ENCODE results near the gene TNP2. TPM values are rescaled to one million over a fixed set of nuclear protein-coding genes. Genes with fewer than 3 reads are reported as not detected.
"Not testable (repeated sequence)": the region's sequence is repeated elsewhere in the genome, so short reads cannot be mapped to it uniquely, and the experiment has no call there.

TNP2 gene
- total and polyA plus RNA-seq, 8 donors: not detected

DNA sequence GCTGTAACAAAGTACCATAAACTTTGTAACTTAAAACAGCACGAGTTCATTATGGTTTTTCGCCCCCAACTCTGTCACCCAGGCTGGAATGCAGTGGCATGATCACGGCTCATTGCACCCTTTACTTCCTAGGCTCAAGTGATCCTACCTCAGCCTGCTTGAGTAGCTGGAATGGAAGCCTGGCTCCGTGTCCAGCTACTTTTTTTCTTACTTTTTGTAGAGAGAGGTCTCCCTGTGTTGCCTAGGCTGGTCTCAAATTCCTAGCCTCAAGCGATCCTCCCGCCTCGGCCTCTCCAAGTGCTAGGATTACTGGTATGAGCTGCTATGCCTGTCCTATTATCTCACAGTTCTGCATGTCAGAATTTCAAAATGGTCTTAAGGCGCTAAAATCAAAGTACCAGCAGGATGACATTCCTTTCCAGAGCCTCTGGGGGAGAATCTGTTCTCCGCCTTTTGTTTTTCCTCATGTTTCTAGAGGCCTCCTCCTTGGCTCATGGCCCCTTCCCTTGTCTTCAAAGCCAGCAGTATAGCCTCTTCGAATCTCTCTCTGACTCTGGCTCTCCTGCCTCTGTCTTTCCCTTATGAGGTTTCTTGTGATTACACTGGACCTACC, 22.1 kb upstream of the TNP2 start:
- Histone ChIP-seq H3K27ac (no peak overlapping the region), H3K36me3 (no peaks in the 10 kb centered on the region), H3K27me3 (no peaks in the 10 kb centered on the region), H3K4me3 (no peak overlapping the region), H3K9me3 (no peaks in the 10 kb centered on the region), H3K4me1 (peaks cover 0 to 3% (median 0%) of the 10 kb centered on the region in 3 donors)
- WGBS, 2 donors: 74 to 82% methylated on average over 10 of the region's 10 CpGs
- ATAC-seq: no peak
- no peak for TF ChIP-seq CTCF (IDR thresholded peaks at IDR 0.05)
- intact Hi-C loops (cut with DNase I): no loop called here
- FAIRE-seq: no peak
- no peak for DNase-seq

DNA sequence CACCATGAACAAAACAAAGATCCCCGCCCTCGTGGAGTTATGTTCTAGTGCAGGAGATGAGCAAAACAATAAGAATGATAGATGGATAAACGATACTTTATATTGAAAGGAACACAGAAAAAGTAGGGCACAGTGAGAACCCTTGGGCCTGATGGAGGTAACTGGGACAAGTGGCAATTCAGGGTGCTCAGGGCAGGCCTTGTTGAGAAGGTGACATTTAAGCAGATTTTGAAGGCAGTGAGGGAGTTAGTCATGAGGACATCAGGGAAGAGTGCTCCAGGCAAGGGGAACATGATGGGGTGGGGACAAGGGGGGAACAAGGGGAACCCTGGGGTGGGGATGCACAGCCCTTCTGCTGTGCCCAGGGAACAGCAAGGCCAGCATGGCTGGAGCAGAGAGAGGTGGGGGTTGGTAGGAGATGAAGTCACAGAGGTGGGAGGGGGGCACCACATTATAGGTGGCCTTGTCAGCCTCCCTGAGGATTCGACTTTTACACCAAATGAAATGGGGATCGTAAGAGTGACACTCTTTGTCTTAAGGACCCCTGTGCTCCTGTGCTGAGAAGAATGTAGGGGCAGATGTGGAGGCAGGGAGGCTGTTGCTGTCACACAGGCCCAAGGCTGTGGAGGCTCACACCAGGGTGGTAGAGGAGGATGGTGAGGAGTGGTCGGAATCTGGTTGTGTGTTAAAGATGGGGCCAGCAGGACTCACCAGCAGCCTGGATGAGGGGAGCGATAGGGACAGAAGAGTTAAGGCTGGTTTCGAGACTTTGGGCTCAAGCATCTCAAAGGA, 21.2 kb upstream of the TNP2 start:
- Histone ChIP-seq H3K9me3 (no peaks in the 10 kb centered on the region), H3K36me3 (no peaks in the 10 kb centered on the region), H3K27me3 (no peaks in the 10 kb centered on the region), H3K4me1 (no peaks in the 10 kb centered on the region), H3K4me3 (no peak overlapping the region), H3K27ac (no peak overlapping the region)
- DNase-seq: no peak
- intact Hi-C loops (cut with DNase I): no loop called here
- 80 to 87% methylated on average over 8 of the region's 8 CpGs for WGBS, 2 donors
- no peak for FAIRE-seq
- no peak for TF ChIP-seq CTCF (IDR thresholded peaks at IDR 0.05)
- ATAC-seq: no peak

GRCh38 chr16:11289696-11290095, 20.6 kb upstream of the TNP2 start:
- DNase-seq; FAIRE-seq; intact Hi-C loops (cut with DNase I): not testable (repeated sequence)

DNA sequence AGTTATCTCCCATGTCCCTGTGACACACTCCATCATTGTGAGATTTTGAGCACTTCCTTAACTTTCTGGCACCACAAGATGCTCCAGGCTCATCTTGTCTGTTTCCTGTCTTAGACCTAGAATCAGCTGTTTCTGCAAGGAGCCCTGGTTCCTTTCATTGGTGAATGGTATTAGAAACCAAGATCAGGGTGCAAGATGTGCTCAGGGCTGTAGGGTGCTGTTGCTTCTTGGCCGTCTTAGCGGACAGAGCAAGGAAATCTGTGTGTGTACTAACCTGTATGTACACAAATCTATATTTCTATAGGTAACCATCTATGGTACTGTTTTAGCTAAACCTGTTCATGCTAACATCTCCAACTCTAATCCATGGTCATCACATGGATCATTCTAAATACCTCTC, 20.1 kb upstream of the TNP2 start:
- DNase-seq (no peak), ATAC-seq (no peak), FAIRE-seq (no peak)
- H3K4me1 ChIP-seq: no peaks in the 10 kb centered on the region
- TF ChIP-seq CTCF (IDR thresholded peaks at IDR 0.05): no peak
- 93 to 100% methylated on average over 2 of the region's 2 CpGs for WGBS, 2 donors
- no peak overlapping the region for H3K27ac ChIP-seq
- intact Hi-C loops (cut with DNase I): no loop called here
- H3K36me3 ChIP-seq: no peaks in the 10 kb centered on the region
- no peaks in the 10 kb centered on the region for H3K27me3 ChIP-seq
- H3K4me3 ChIP-seq: no peak overlapping the region
- H3K9me3 ChIP-seq: no peaks in the 10 kb centered on the region

More at GRCh38 chr16:11289696-11290095, 20.6 kb upstream of the TNP2 start:
- H3K27me3 ChIP-seq, ATAC-seq, H3K27ac ChIP-seq, H3K4me1 ChIP-seq, H3K4me3 ChIP-seq, H3K9me3 ChIP-seq, H3K36me3 ChIP-seq: not testable (repeated sequence)
- WGBS, 2 donors: 88 to 93% methylated on average over 4 of the region's 4 CpGs

DNA sequence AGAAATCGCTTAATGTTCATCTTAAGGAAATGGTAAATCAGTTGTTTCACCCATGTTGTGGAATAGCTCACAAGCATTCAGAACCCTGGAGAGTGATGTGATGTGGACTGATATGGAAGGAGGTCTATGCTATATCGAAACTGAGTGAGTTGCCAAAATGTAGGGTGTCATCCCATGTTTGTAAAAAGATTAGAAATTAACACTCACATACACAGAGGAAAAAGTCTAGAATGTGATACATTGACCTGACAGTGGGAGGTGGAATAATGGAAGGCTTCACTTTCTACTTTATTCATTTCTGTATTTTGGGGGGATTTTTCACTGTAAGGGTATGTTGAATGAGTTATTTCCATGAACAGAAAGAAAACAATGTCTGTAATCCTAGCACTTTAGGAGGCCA, 16.7 kb upstream of the TNP2 start:
- no peak for TF ChIP-seq CTCF (IDR thresholded peaks at IDR 0.05)
- Histone ChIP-seq H3K27me3 (no peaks in the 10 kb centered on the region), H3K36me3 (no peaks in the 10 kb centered on the region), H3K27ac (no peak overlapping the region), H3K4me3 (no peak overlapping the region), H3K9me3 (no peaks in the 10 kb centered on the region), H3K4me1 (no peaks in the 10 kb centered on the region)
- DNase-seq: no peak
- FAIRE-seq: no peak
- ATAC-seq: no peak
- intact Hi-C loops (cut with DNase I): no loop called here
- WGBS, 2 donors: 86% methylated on average over 2 of the region's 2 CpGs
